Thymus (tissue), 11 donors: ENCODE results near the gene PDIA5. TPM values are rescaled to one million over a fixed set of nuclear protein-coding genes. Genes with fewer than 3 reads are reported as not detected.
"Not testable (repeated sequence)": the region's sequence is repeated elsewhere in the genome, so short reads cannot be mapped to it uniquely, and the experiment has no call there.

Experiments used
- DNase-seq, 9 donors: peaks; one replicate each; pipeline ENCODE4 v3.0.0-alpha.2; 2013; ENCODE audit warnings: low spot score in 9 of 9, low read depth in 6 of 9, missing footprints in 1 of 9
- H3K27ac ChIP-seq, 2 donors: one replicate each; pipeline ENCODE4 v1.5.1; 2013; ENCODE audit warnings: control low read depth in 1 of 2, low read depth in 1 of 2, low read length in 1 of 2, mild to moderate bottlenecking in 1 of 2, moderate library complexity in 1 of 2
- H3K27me3 ChIP-seq, 2 donors: one replicate each; pipeline ENCODE4 v1.5.1; 2013; ENCODE audit warnings: low read length in 1 of 2; ENCODE audit not compliant: control insufficient read depth in 2 of 2, insufficient read depth in 1 of 2
- H3K36me3 ChIP-seq, 2 donors: one replicate each; pipeline ENCODE4 v1.5.1; 2013; ENCODE audit warnings: low read length in 1 of 2, mild to moderate bottlenecking in 1 of 2, moderate library complexity in 1 of 2; ENCODE audit not compliant: control insufficient read depth in 2 of 2, insufficient read depth in 2 of 2
- H3K4me1 ChIP-seq, 2 donors: one replicate each; pipeline ENCODE4 v1.5.1; 2013; ENCODE audit warnings: low read length in 2 of 2; ENCODE audit not compliant: control insufficient read depth in 2 of 2, insufficient read depth in 2 of 2
- H3K4me3 ChIP-seq, 2 donors: one replicate each; pipeline ENCODE4 v1.5.1; 2013; ENCODE audit warnings: low read length in 2 of 2, control low read depth in 1 of 2, mild to moderate bottlenecking in 1 of 2
- H3K9me3 ChIP-seq, 2 donors: one replicate each; pipeline ENCODE4 v1.5.1; 2013; ENCODE audit warnings: low read length in 1 of 2, mild to moderate bottlenecking in 1 of 2; ENCODE audit not compliant: control insufficient read depth in 2 of 2, insufficient read depth in 1 of 2
- WGBS: extraction: QIAGEN DNeasy Blood & Tissue Kit; methylation state at CpG from one replicate; pipeline ENCODE4 v1.1.7; 2013; 5-methylcytosine and 5-hydroxymethylcytosine counted together
- polyA plus RNA-seq: library from polyadenylated mRNA; stranded (reverse); fragments of 200-250 nt; gene quantifications from one replicate; pipeline ENCODE4 v1.2.3, GENCODE V29; 2013
- total RNA-seq: library from RNA; stranded (reverse); fragments of 120-200 nt; gene quantifications from one replicate; pipeline ENCODE4 v1.2.4, GENCODE V29; 2013
- donor health status: healthy.

The PDIA5 gene
- total and polyA plus RNA-seq, 2 donors: 6.1 to 7.7 TPM

DNA sequence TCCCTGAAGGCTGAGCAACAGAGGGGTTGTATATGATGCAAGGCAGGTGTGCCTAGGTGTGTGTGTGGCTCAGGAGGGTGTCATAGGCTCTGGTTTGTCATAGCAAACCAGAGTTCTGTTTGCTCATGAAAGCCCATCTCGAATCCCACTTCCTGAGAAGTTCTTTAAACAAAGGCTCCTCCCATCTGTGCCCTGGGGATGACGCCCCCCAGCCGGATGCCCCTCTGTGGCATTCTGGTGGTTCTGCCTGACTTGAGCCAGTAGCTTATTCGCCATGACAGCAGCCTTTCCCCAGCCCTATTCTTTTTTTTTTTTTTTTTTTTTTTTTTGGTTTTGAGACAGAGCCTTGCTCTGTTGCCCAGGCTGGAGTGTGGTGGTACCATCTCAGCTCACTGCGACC is 45.4 kb downstream of the PDIA5 start:
- no peak for DNase-seq
- Histone ChIP-seq H3K36me3 (no peaks in the 10 kb centered on the region), H3K27ac (no peak overlapping the region)

DNA sequence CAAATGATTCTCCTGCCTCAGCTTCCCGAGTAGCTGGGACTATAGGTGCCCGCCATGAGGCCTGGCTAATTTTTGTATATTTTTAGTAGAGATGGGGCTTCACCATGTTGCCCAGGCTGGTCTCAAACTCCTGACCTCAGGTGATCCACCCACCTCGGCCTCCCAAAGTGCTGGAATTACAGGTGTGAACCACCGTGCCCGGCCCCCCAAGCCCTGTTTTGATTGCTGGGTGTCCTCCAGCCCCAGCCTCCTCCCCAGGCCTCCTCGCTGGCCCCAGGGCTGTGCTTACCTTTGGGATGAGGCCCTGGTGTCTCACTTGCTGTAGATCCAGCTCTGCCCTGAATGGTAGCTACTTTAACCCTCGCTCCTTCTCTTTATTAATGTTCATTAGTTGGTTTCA is 45.8 kb downstream of the PDIA5 start:
- 96% methylated on average over 7 of the region's 7 CpGs for WGBS
- not testable (repeated sequence) for DNase-seq, H3K36me3 ChIP-seq, H3K4me3 ChIP-seq, H3K27me3 ChIP-seq, H3K9me3 ChIP-seq, H3K27ac ChIP-seq
- H3K4me1 ChIP-seq: peaks cover 0 to 16% of the 10 kb centered on the region in 2 donors

More for the DNA sequence above, 45.4 kb downstream of the PDIA5 start:
- 84% methylated on average over 5 of the region's 5 CpGs for WGBS
- Histone ChIP-seq H3K4me3 (no peak overlapping the region), H3K27me3 (no peaks in the 10 kb centered on the region), H3K4me1 (peaks cover 0 to 16% of the 10 kb centered on the region in 2 donors), H3K9me3 (no peaks in the 10 kb centered on the region)

DNA sequence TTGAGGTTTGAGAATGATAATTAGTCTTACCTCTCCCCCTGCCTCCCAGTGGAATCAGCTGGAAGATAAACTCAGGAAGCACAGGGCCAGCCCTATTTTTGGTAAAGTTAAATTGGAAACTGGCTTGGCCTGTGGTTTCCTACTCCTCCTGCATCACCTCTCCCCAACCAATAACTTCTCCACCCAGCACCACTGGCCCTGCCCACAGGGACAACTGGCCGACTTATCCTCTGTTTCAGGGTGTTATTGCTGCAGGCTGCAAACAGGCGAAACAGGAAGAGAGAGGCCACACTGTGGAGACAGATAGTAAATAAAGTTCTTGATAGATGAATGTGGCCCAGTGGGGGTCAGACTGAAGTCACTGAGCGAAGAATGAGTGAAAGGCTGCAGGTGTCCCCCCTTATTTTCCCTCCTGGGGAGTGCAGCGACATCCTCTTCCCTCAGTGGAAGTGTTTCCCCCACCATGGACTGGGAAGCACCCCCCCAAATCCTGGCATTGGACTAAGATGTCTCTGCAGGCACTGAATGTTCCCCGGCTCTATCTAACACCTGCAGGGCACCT is 47.1 kb downstream of the PDIA5 start:
- Histone ChIP-seq H3K4me3 (no peak overlapping the region), H3K27ac (no peak overlapping the region), H3K4me1 (peaks cover 0 to 16% of the 10 kb centered on the region in 2 donors), H3K36me3 (no peaks in the 10 kb centered on the region), H3K27me3 (no peaks in the 10 kb centered on the region), H3K9me3 (no peaks in the 10 kb centered on the region)
- no peak for DNase-seq
- 45% methylated on average over 5 of the region's 5 CpGs for WGBS

DNA sequence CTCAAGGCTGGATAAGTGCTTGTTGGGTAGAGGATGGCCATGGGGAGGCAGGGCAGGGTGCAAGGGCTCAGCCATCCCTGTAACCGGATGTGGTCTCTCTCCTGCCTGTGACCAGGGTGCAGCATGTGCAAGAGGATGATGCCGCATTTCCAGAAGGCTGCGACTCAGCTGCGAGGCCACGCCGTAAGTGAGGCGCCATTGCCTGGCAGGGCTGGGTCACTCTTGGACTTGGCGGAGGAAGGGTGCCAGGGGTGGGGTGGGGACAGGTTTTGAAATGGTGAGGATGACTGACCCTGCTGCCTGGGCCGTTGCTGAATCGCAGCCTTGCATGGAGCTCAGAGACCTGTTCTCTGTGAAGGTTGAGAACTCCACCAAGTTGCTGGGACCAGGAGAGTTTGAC is 49.3 kb downstream of the PDIA5 start:
- Histone ChIP-seq H3K36me3 (peaks cover 0 to 3% of the 10 kb centered on the region in 2 donors), H3K4me3 (no peak overlapping the region), H3K4me1 (peaks cover 0 to 7% of the 10 kb centered on the region in 2 donors), H3K27ac (no peak overlapping the region), H3K27me3 (no peaks in the 10 kb centered on the region), H3K9me3 (no peaks in the 10 kb centered on the region)
- 97% methylated on average over 10 of the region's 10 CpGs for WGBS
- DNase-seq: no peak

DNA sequence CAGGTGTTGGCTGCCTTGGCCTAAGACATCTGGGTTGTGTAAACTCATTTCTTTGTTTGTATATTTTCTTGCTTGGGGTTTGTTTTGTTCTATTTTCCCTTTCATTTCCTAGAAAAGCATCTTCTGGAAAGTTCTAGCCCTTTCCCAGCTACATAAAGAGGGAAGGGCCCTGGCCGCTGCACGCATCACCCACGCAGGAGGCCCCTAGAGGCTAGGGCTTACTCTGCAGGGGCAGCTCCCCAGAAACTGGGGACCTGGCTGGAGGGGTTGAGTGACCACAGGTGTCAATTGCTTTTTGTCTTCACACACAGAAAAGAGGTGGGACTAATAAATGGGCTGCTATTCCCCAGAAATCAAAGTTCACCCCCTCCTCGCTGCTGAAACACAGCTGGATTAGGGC is 52.6 kb downstream of the PDIA5 start:
- no peak overlapping the region for H3K27ac ChIP-seq
- WGBS: 99% methylated on average over 4 of the region's 4 CpGs
- DNase-seq: no peak
- H3K27me3 ChIP-seq: no peaks in the 10 kb centered on the region
- H3K4me1 ChIP-seq: no peaks in the 10 kb centered on the region
- no peak overlapping the region for H3K4me3 ChIP-seq
- H3K9me3 ChIP-seq: no peaks in the 10 kb centered on the region
- H3K36me3 ChIP-seq: peaks cover 3% of the 10 kb centered on the region in 2 donors

DNA sequence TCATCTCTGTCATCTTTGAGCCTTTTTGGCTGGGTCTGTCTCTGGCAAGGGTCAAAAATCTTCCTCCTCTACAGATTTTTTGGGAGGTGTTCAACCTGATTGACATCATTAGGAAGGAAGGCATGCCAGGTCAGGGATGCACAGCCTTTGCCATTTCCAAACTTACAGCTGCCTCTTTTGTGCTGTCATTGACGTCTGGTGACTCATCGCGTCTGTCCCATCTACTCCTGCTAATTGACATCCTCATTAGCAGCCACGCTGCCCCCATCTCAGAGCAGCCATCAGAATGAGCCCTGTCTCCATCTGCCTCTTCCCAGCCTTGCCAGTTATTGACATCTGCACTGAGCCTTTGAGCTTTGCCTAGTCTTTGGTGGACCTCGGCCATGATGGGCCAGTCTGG is 53.0 kb downstream of the PDIA5 start:
- H3K27me3 ChIP-seq: no peaks in the 10 kb centered on the region
- peaks cover 3 to 4% of the 10 kb centered on the region in 2 donors for H3K36me3 ChIP-seq
- no peak overlapping the region for H3K4me3 ChIP-seq
- H3K4me1 ChIP-seq: no peaks in the 10 kb centered on the region
- H3K27ac ChIP-seq: no peak overlapping the region
- no peak for DNase-seq
- no peaks in the 10 kb centered on the region for H3K9me3 ChIP-seq
- WGBS: 96% methylated on average over 5 of the region's 5 CpGs

DNA sequence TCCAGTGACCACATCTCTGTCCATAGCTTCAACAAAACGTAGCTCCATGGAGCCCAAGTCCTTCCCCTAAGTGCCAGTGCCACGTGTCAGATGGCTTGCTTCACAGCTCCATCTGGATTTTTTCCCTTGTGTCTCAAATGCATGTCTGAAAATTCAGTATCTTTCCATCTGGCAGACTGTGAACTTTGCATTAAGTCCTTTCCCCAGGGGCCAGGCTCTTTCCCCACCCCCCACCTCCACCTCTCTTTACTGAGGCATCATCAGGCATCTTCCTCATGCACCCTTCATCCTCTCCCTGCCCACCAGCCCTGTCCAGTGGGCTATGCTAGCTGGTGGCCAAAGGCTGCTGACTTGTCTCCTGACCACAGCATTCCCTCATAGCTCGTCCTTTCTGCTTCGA is 53.7 kb downstream of the PDIA5 start:
- DNase-seq: no peak
- H3K4me1 ChIP-seq: no peaks in the 10 kb centered on the region
- no peak overlapping the region for H3K4me3 ChIP-seq
- peaks cover 3 to 7% of the 10 kb centered on the region in 2 donors for H3K36me3 ChIP-seq
- H3K27me3 ChIP-seq: no peaks in the 10 kb centered on the region
- no peaks in the 10 kb centered on the region for H3K9me3 ChIP-seq
- WGBS: 98% methylated on average over 4 of the region's 4 CpGs
- H3K27ac ChIP-seq: no peak overlapping the region

DNA sequence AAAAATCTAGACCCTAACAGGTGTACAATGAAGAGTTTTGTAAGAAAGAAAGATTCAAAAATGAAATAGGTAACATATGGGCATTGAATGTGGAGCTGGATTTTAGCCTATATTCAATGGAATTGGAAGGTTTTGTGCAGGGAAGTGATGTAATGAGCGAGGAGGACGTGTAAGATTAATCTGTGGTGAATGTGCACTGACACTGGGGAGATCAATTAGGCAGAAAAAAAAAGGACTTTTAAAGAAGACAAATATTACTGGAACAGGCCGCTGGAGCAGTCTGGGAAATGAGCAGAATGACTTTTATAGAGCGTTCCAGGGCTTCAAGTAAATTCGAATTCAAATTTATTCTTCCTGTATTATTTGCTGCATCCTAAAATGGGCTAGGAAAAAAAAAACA is 55.2 kb downstream of the PDIA5 start:
- Histone ChIP-seq H3K27ac (no peak overlapping the region), H3K9me3 (no peaks in the 10 kb centered on the region), H3K4me1 (no peaks in the 10 kb centered on the region), H3K4me3 (no peak overlapping the region), H3K36me3 (peaks cover 3 to 7% of the 10 kb centered on the region in 2 donors), H3K27me3 (no peaks in the 10 kb centered on the region)
- no peak for DNase-seq
- WGBS: 87% methylated on average over 5 of the region's 5 CpGs

DNA sequence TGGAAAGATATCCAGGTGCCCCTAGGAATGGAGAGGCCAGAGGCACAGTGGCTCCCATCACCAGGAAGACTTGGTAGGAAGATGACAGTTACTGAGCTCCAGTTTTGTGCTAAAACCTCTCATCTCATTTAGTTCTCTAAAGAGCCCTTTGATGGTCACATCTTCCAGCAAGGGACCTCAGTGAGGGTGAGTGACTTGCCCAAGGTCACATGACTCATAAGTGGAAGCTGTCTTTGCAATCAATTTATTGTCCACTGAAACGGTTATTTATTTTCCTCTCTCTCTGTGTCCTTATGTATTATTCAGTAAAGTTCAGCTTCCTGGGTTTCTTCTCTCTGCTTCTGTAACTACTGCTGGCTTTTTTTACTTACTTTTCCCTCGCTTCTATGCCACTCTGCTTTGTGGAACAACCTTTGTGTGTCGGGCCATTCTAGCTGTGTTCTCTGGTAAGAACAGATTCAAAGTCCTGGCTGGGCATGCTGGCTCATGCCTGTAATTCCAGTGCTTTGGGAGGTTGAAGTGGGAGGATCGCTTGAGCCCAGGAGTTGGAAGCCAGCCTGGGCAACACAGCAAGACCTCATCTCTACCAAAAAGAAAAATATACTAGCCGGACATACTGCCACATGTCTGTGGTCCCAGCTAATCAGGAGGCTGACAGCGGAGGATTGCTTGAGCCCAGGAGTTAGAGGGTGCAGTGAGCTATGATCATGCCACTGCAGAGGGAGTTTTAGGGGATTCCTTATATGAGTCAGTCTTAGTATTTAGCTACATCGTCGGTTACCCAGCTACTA is 55.9 kb downstream of the PDIA5 start:
- Histone ChIP-seq H3K27ac (no peak overlapping the region), H3K27me3 (no peaks in the 10 kb centered on the region), H3K4me3 (no peak overlapping the region), H3K4me1 (no peaks in the 10 kb centered on the region), H3K36me3 (peaks cover 3 to 7% of the 10 kb centered on the region in 2 donors), H3K9me3 (no peaks in the 10 kb centered on the region)
- no peak for DNase-seq
- 92% methylated on average over 8 of the region's 8 CpGs for WGBS
